ENCODE data around the gene MYH11.

MYH11 gene

DNA sequence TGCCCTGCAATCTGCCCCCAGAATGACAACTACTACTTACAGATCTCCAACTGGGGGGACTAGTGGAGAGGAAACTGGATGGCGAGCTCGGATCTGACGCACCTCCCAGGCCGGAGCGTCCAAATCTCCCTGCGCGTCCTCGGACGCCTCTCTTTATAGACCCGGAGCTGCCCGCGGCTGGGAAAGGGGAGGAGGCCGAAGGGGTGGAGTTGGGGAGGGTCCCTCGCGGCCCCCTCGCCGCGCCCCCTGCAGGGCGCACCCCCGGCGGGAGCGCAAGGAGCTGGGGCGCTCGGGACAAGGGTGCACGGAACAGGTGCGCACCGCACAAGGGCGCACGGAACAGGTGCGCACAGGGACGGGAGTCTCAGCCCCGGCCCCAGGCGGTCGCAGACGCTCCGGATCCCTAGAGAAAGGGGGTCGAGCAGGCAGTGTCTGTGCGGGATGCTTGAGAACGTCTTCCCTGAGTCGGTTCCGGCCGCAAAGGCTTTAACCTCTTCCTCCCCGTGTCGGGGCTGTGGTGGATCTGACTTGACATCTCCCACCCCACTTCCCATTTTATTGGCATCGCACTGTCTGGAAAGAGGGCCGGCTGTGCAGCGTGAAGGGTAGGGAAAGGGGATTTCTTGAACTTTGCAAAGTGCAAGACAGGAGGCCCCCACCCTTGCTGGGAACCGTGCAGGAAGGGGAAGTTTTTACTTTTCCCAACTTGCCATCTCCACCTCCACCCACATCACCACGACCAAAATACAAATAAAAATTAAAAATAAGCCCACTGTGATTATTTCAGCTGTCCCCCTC is at the start of gene MYH11:
TSS of gene MYH11 (minus strand) at position 128 of the 798 bp plus-strand sequence. CDS start 18,776 bp downstream, outside the sequence.
- Histone ChIP-seq H3K4me1 (no peaks in the 10 kb centered on the region), H3K36me3 (ENCODE audit: control insufficient read depth, insufficient read depth, low read length) (no peaks in the 10 kb centered on the region), H3K4me3 (ENCODE audit: low read depth, low read length) (no peak within 1 kb of the TSS), H3K9me3 (ENCODE audit: control insufficient read depth, low read length) (no peaks in the 10 kb centered on the region), H3K27me3 (ENCODE audit: control insufficient read depth, insufficient read depth, low read length) (peaks cover 7% of the 10 kb centered on the region), H3K4me2 (ENCODE audit: low read length) (peak within 1 kb of the TSS; percentile 42), H3K79me2 (no peaks in the 10 kb centered on the region), H2AFZ (no peak within 1 kb of the TSS), H3K9ac (no peak within 1 kb of the TSS), H3K27ac (no peak within 1 kb of the TSS)
- TF ChIP-seq CTCF (IDR thresholded peaks at IDR 0.05): no peak

DNA sequence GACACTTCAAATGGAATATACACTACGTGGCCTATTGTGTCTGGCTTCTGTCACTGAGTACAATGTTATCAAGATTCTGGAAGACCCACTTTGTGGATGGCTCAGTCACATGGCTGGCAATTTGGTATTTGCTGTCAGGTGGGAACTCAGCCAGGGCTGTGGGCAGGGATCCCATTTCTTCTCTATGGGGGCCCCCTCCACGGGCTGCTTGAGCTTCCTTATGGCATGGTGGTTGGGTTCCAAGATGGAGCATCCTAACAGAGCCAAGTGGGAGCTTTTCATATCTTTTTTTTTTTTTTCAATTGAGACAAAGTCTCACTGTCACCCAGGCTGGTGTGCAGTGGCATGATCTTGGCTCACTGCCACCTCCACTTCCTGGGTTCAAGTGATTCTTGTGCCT is 49.6 kb upstream of the MYH11 start:
- Histone ChIP-seq H3K4me3 (ENCODE audit: low read depth, low read length) (no peak overlapping the region), H3K4me2 (ENCODE audit: low read length) (no peak overlapping the region), H3K9me3 (ENCODE audit: control insufficient read depth, low read length) (no peaks in the 10 kb centered on the region), H3K27ac (no peak overlapping the region), H3K9ac (no peak overlapping the region), H3K4me1 (no peaks in the 10 kb centered on the region), H3K79me2 (no peaks in the 10 kb centered on the region), H3K27me3 (ENCODE audit: control insufficient read depth, insufficient read depth, low read length) (no peaks in the 10 kb centered on the region), H2AFZ (no peak overlapping the region), H3K36me3 (ENCODE audit: control insufficient read depth, insufficient read depth, low read length) (no peaks in the 10 kb centered on the region)
- TF ChIP-seq CTCF (IDR thresholded peaks at IDR 0.05): no peak

DNA sequence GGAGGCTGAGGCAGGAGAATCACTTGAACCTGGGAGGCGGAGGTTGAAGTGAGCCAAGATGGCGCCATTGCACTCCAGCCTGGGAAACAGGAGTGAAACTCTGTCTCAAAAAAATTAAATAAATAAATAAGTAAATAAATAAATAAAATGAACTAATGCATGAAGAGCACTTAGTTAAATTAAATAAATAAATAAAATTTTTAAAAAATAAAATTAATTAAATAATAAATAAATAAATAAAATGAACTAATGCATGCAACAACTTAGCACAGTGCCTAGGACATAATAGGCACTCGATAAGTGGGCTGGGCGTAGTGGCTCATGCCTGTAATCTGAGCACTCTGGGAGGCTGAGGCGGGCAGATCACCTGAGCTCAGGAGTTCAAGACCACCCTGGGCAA is 47.1 kb upstream of the MYH11 start:
- no peaks in the 10 kb centered on the region for H3K36me3 ChIP-seq (ENCODE audit: control insufficient read depth, insufficient read depth, low read length)

DNA sequence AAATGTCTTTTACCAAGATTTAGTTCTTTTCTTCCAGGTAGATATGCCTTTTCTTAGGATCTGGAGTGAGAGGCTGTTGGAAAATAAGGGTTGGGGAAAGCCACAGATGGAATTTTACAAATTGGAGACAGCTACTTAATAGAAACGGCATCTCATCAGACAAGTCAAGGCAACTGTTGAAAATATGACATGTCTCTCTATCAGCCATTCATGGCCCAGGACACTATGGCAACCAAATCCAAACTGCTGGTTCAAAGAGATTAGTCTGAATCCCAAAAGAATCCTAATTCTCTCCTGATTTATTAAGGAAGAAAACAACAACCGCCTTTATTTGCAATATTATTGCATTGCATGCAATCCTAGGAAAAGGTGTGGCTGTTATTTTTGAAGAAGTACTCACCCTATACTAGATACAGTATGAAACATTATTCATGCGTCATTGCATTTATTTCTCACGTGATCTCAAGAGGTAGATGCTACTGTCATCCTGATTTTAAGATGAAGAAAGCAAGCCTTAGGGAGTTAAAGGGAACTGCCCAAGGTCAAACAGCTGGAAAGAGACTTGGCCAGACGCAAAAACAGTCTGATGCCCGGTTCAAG is 44.2 kb upstream of the MYH11 start:
- no peaks in the 10 kb centered on the region for H3K9me3 ChIP-seq (ENCODE audit: control insufficient read depth, low read length)
- no peak overlapping the region for H3K4me3 ChIP-seq (ENCODE audit: low read depth, low read length)
- no peak for TF ChIP-seq CTCF (IDR thresholded peaks at IDR 0.05)
- H3K79me2 ChIP-seq: no peaks in the 10 kb centered on the region
- H3K9ac ChIP-seq: no peak overlapping the region
- no peak overlapping the region for H3K27ac ChIP-seq
- H2AFZ ChIP-seq: no peak overlapping the region
- no peaks in the 10 kb centered on the region for H3K27me3 ChIP-seq (ENCODE audit: control insufficient read depth, insufficient read depth, low read length)
- H3K4me2 ChIP-seq (ENCODE audit: low read length): no peak overlapping the region
- H3K4me1 ChIP-seq: no peaks in the 10 kb centered on the region
- H3K36me3 ChIP-seq (ENCODE audit: control insufficient read depth, insufficient read depth, low read length): no peaks in the 10 kb centered on the region

More for the DNA sequence above, 47.1 kb upstream of the MYH11 start:
- H2AFZ ChIP-seq: no peak overlapping the region
- H3K9me3 ChIP-seq (ENCODE audit: control insufficient read depth, low read length): no peaks in the 10 kb centered on the region
- no peaks in the 10 kb centered on the region for H3K27me3 ChIP-seq (ENCODE audit: control insufficient read depth, insufficient read depth, low read length)
- TF ChIP-seq CTCF (IDR thresholded peaks at IDR 0.05): no peak
- no peak overlapping the region for H3K27ac ChIP-seq
- H3K79me2 ChIP-seq: no peaks in the 10 kb centered on the region
- H3K4me2 ChIP-seq (ENCODE audit: low read length): no peak overlapping the region
- no peak overlapping the region for H3K4me3 ChIP-seq (ENCODE audit: low read depth, low read length)
- no peak overlapping the region for H3K9ac ChIP-seq
- H3K4me1 ChIP-seq: no peaks in the 10 kb centered on the region
